Breast epithelium (tissue), 3 donors: ENCODE data around the gene IL4.

Experiments used
- CTCF ChIP-seq, 3 donors: fragments of 450-650 bp; IDR thresholded peaks; one replicate each; pipeline ENCODE4 v1.5.1; 2016 to 2017; ENCODE audit warnings: antibody characterized with exemption in 3 of 3, mild to moderate bottlenecking in 3 of 3, moderate library complexity in 3 of 3
- POLR2A ChIP-seq: fragments of 450-650 bp; IDR thresholded peaks from one replicate; pipeline ENCODE4 v1.6.1; 2016; ENCODE audit warnings: antibody characterized with exemption, mild to moderate bottlenecking, moderate library complexity
- POLR2AphosphoS5 ChIP-seq, 3 donors: sonication (generic); formaldehyde crosslinking; IDR thresholded peaks; one replicate each; pipeline ENCODE4 v1.6.1; 2017; ENCODE audit warnings: antibody characterized with exemption in 3 of 3

- TF ChIP-seq CTCF (IDR thresholded peaks at IDR 0.05) (no peak), POLR2A (no peak), POLR2AphosphoS5 (IDR thresholded peaks at IDR 0.05) (no peak)
Observed at GRCh38 chr5:132667309-132667708, 6.5 kb upstream of the IL4 start.
